Measurements from ENCODE around the gene MX1. TPM values are rescaled to one million over a fixed set of nuclear protein-coding genes. Genes with fewer than 3 reads are reported as not detected.
"Not testable (repeated sequence)": the region's sequence is repeated elsewhere in the genome, so short reads cannot be mapped to it uniquely, and the experiment has no call there.

MX1 gene
- total RNA-seq, 2 donors from 2014 or later = 14.2 to 32.5 TPM

DNA sequence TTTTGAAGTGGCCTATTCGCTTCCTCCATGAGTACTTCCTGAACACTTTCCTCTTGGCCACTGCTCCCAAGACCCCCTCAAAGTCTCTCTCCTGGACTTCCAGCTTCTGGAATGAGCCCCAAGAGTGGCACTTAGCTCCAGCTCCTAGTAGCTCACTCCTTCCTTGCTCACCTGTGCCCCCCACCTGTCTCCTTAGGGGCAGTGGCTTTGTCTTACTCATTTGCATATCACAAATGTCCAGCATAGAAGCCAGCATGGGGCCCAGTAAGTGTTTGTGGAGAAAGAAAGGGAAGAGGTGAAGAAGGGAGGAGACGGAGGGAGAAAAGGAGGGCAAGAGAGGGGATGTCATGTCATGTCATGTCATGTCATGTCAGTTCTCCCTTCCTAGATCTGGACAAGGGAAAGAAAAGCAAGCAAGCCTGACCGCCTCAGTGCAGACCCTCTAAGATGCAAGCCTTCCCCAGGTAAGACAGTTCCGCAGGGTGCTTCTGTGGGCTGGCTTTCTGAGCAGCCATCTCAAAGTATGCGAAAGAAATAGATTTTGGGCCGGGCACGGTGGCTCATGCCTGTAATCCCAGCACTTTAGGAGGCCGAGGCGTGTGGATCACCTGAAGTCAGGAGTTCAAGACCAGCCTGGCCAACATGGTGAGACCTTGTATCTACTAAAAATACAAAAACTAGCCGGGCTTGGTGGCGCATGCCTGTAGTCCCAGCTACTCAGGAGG, 6.9 kb upstream of the MX1 start:
- Mint-ChIP-seq H3K4me1 (peaks cover 9% of the 10 kb centered on the region), H3K27me3 (no peaks in the 10 kb centered on the region), H3K9me3 (peaks cover 2% of the 10 kb centered on the region), H3K4me3 (peak overlapping the region; percentile 84), H3K36me3 (ENCODE audit: low read depth) (no peaks in the 10 kb centered on the region), H3K27ac (no peak overlapping the region)
- ATAC-seq (replicated peaks) = no peak

DNA sequence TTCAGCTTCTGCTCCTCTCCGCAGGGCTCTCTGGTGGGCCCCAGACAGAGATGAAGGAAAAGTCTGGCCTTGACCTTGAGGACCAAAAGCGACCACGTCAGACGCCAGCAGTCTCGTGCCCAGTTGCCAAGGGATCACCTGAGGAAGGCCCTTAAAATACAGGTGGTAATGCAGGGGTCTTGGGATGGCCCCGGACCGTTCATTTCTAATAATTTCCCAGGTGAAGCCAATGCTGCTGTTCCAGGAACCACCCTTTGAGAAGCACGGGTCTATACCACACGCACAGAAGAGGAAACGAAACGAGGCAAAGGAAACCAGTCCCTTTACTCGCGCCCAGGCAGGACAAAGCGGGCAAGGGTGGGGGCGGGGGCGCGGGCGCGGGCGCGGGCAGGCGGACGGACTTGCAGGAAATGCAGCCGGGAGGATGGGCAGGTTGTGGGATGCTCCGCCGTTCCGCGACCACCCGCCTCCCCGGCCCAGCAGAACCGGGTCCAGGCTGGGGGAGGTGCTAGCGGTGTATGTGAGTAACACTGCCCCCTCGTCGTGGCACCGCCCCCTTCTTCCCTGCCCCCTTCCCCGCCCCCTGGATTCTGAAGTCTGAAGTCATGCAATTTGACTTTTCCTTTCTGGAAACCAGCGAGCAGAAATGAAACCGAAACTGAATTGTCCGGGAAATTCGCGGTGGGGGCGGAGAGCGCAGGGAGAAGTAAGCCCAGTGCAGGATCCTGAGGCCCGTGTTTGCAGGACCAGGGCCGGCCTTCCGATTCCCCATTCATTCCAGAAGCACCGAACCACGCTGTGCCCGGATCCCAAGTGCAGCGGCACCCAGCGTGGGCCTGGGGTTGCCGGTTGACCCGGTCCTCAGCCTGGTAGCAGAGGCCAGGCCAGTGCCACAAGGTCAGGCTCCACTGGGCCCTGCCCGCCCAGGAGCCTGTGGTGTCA, 5.8 kb upstream of the MX1 start:
- peak; percentile 75 for ATAC-seq (replicated peaks)
- Mint-ChIP-seq H3K36me3 (ENCODE audit: low read depth) (no peaks in the 10 kb centered on the region), H3K9me3 (no peaks in the 10 kb centered on the region), H3K4me3 (peak overlapping the region; percentile 84), H3K27me3 (no peaks in the 10 kb centered on the region), H3K4me1 (peaks cover 9% of the 10 kb centered on the region), H3K27ac (peak overlapping the region; percentile 72)

DNA sequence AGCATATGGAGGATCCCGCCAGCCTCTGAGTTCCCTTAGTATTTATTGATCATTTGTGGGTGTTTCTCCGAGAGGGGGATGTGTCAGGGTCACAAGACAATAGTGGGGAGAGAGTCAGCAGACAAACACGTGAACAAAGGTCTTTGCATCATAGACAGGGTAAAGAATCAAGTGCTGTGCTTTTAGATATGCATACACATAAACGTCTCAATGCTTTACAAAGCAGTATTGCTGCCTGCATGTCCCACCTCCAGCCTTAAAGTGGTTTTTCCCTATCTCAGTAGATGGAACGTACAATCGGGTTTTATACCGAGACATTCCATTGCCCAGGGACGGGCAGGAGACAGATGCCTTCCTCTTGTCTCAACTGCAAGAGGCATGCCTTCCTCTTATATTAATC, 5.0 kb upstream of the MX1 start:
- Mint-ChIP-seq H3K27ac (peak overlapping the region; percentile 72), H3K4me3 (peak overlapping the region; percentile 84)
- not testable (repeated sequence) for H3K9me3 Mint-ChIP-seq; ATAC-seq (replicated peaks); H3K36me3 Mint-ChIP-seq (ENCODE audit: low read depth); H3K4me1 Mint-ChIP-seq; H3K27me3 Mint-ChIP-seq

DNA sequence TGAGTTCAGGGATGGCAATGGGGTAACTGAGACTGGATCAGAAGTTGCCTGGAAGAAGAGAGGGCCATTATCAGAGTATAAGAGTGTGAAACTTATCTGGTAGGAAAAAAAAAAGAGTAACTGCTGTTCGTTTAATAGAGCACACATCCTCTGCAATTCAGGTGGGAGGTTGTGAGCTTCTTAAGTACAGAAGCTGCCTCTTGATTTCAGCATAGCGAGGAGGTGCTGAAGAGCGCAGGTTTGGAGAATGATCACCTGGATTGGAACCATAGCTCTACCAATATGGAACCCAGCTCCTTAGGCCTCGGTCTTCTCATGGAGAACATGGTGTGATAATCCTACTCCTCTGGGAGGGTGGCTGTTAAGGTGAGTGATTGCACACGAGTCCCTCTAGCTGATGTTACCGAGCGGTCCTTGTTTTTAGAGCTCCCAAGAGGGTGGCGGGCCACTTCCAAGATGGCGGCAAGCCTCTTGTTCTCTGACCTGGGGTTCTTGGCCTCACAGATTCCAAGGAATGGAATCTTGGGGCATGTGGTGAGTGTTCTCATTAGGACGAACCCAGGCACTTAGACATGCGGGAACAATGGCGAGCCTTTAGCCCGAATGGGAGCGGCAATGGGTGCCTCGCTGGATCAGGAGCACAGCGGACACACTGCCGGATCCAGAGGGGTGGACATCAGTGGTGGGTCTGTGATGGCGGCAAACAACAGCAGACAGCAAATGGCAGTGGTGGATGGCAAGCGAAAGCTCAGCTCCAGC, 3.3 kb upstream of the MX1 start:
- H3K27ac Mint-ChIP-seq = no peak overlapping the region
- H3K36me3 Mint-ChIP-seq (ENCODE audit: low read depth) = no peaks in the 10 kb centered on the region
- no peaks in the 10 kb centered on the region for H3K9me3 Mint-ChIP-seq
- ATAC-seq (replicated peaks) = no peak
- H3K4me1 Mint-ChIP-seq = peaks cover 9% of the 10 kb centered on the region
- H3K27me3 Mint-ChIP-seq = no peaks in the 10 kb centered on the region
- no peak overlapping the region for H3K4me3 Mint-ChIP-seq

DNA sequence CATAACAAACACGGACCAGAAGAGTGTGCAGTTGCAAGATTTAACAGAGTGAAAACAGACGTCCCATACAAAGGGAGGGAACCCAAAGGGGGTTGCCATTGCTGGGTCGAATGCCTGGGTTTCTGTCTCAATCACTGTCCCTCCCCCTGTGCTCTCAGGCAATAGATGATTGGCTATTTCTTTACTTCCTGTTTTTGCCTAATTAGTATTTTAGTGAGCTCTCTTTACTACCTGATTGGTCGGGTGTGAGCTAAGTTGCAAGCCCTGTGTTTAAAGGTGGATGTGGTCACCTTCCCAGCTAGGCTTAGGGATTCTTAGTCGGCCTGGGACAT, 2.8 kb upstream of the MX1 start:
- not testable (repeated sequence) for H3K27ac Mint-ChIP-seq; H3K36me3 Mint-ChIP-seq (ENCODE audit: low read depth); H3K27me3 Mint-ChIP-seq; H3K4me1 Mint-ChIP-seq; ATAC-seq (replicated peaks); H3K9me3 Mint-ChIP-seq; H3K4me3 Mint-ChIP-seq

DNA sequence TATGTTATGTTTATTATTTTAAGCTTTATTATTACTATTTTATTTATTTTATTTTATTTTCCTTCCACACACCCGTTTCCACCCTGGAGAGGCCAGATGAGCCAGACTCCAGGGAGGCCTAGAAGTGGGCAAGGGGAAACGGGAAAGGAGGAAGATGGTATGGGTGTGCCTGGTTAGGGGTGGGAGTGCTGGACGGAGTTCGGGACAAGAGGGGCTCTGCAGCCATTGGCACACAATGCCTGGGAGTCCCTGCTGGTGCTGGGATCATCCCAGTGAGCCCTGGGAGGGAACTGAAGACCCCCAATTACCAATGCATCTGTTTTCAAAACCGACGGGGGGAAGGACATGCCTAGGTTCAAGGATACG, 468 bp upstream of the MX1 start:
- H3K9me3 Mint-ChIP-seq = no peaks in the 10 kb centered on the region
- no peak for ATAC-seq (replicated peaks)
- peak overlapping the region; percentile 91 for H3K27ac Mint-ChIP-seq
- peaks cover 16% of the 10 kb centered on the region for H3K36me3 Mint-ChIP-seq (ENCODE audit: low read depth)
- no peaks in the 10 kb centered on the region for H3K27me3 Mint-ChIP-seq
- H3K4me3 Mint-ChIP-seq = peak overlapping the region; percentile 84
- peaks cover 7% of the 10 kb centered on the region for H3K4me1 Mint-ChIP-seq

DNA sequence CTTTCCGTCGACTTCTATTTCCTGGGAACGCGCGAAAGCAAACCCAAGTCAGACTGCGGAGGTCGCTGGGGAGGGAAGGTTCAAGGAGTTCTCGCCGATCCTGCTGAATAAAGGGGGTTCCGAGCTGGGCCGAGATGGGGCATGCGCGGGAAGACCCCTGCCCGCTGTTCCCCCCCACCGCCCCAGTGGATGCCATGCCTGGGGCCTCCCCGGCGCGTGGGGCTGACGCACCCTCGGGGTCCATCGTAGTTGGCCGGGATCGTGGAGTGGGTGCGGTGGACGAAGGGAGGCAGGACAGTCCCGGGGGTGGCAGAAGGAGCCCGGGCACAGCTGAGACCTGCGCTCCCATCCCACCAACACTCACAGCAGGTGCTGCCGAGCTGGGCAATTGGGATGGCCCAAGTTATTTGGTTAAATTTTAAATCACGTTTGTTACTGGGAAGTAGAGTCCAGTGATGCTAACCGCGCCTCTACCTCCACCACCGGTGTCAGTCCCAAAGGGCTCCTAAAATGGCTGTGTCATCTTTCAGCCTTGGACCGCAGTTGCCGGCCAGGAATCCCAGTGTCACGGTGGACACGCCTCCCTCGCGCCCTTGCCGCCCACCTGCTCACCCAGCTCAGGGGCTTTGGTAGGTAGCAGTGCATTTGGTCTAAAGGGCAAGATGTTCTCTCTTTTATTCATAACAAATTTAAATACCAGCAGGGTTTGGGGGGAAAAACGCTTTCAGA, 801 bp downstream of the MX1 start:
- no peak for ATAC-seq (replicated peaks)
- Mint-ChIP-seq H3K4me1 (peaks cover 5% of the 10 kb centered on the region), H3K27ac (no peak overlapping the region), H3K27me3 (no peaks in the 10 kb centered on the region), H3K36me3 (ENCODE audit: low read depth) (peaks cover 27% of the 10 kb centered on the region), H3K4me3 (peak overlapping the region; percentile 84), H3K9me3 (no peaks in the 10 kb centered on the region)

DNA sequence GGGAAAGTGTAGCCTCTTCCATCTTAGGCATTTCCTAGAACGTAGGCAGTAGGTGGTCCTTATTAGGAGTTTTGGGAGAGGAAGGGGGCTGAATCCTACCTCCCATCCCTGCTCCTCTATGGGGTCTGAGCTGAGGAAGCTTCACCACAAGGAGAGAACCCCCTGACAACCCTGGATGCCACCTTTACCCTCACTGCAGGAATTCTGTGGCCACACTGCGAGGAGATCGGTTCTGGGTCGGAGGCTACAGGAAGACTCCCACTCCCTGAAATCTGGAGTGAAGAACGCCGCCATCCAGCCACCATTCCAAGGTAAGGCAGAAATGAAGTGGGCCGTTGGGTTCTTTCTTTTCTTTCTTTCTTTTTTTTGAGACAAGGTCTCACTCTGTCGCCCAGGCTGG, 1.5 kb downstream of the MX1 start:
- Mint-ChIP-seq H3K4me3 (peak overlapping the region; percentile 84), H3K36me3 (ENCODE audit: low read depth) (peaks cover 34% of the 10 kb centered on the region), H3K27ac (no peak overlapping the region), H3K27me3 (no peaks in the 10 kb centered on the region), H3K4me1 (peaks cover 5% of the 10 kb centered on the region), H3K9me3 (no peaks in the 10 kb centered on the region)
- no peak for ATAC-seq (replicated peaks)

DNA sequence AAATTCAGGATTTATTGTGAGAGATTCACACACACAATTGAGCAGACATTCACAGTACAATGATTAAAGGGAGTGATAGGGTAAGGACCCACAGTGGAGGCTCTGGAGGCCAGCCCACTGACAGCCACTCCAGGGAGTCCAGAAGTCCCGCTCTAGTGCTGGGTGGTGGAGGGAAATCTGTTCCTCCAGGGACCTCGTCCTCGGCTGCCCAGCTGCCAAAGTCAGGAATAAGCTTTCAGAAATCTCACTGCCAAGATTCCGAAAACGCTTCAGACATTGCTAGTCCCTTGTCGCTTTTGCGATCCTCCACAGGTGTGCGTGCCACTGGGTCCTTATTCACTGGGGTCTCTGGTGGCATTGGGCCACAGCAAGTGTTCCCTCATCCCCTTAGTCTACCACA, 2.3 kb downstream of the MX1 start:
- Mint-ChIP-seq H3K9me3 (no peaks in the 10 kb centered on the region), H3K27me3 (no peaks in the 10 kb centered on the region), H3K4me3 (no peak overlapping the region), H3K36me3 (ENCODE audit: low read depth) (peaks cover 42% of the 10 kb centered on the region), H3K27ac (no peak overlapping the region), H3K4me1 (peaks cover 4% of the 10 kb centered on the region)
- no peak for ATAC-seq (replicated peaks)

DNA sequence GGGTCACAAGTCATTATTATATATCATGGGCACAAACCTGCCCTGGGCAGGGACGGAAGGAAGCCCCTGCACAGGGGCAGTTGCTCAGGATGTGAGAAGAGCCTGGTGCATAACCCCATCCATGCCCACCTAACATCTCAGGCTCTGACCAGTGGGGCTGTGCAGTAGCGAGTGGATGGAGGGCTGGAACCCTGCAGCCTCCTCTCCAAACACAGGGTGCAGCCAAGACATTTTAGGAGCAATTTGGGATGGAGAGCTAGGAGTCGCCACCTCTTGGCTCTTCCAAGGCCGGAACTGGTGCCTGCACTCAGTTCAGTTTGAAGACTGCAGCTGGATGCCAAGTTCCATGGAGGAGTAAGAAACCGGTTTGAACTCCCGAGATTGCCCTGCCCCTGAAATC, 2.8 kb downstream of the MX1 start:
- H3K27ac Mint-ChIP-seq = no peak overlapping the region
- no peaks in the 10 kb centered on the region for H3K4me1 Mint-ChIP-seq
- ATAC-seq (replicated peaks) = no peak
- H3K27me3 Mint-ChIP-seq = no peaks in the 10 kb centered on the region
- H3K9me3 Mint-ChIP-seq = no peaks in the 10 kb centered on the region
- H3K36me3 Mint-ChIP-seq (ENCODE audit: low read depth) = peaks cover 47% of the 10 kb centered on the region
- H3K4me3 Mint-ChIP-seq = no peak overlapping the region

DNA sequence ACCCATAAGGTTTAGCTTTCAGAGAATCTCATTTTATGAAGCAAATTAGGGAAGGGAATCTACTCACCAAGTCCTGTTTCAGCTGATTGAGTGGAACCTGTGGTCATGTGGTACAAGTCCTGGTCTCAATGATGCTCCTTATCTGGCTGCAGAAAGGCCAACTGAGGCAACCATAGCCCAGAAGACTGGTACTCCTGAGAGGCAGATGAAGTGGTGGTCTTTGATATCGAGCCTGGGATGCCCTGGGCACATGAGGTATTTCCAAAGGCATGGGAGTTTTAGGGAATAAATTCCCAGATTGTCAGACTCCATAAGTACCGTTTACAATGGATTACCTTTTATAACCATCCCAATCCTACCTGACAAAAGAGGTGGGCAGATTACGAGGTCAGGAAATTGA, 3.3 kb downstream of the MX1 start:
- Mint-ChIP-seq H3K27me3 (no peaks in the 10 kb centered on the region), H3K9me3 (no peaks in the 10 kb centered on the region), H3K27ac (no peak overlapping the region), H3K4me1 (no peaks in the 10 kb centered on the region), H3K36me3 (ENCODE audit: low read depth) (peaks cover 52% of the 10 kb centered on the region), H3K4me3 (no peak overlapping the region)
- no peak for ATAC-seq (replicated peaks)

DNA sequence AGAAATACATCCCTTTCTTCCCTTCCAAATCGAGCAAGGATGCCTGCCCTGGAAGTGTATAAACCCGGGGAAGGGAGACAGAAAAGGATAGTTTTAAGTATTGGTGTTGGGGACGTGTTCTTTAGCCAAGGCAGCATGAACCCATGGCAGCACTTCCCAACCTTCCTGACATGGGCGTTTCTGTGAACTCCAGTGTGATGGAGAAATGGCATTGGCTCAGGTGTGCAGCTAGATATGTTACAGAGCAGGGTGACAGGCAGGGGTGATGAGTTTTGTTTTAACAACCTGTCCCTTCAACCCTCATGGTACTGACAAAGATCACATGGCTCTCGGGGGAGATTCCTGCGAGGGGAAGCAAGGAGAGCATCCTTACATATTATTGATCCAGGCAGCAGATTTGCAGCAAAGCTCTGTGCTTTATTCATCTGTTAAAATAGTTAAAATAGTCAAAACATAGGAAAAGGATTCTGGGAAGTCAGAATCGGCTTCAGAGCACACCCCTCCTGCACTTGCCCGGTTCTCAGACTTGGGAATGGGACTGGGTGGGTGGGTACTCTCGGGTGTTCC, 4.0 kb downstream of the MX1 start:
- no peak for ATAC-seq (replicated peaks)
- Mint-ChIP-seq H3K27me3 (no peaks in the 10 kb centered on the region), H3K4me1 (no peaks in the 10 kb centered on the region), H3K36me3 (ENCODE audit: low read depth) (peaks cover 59% of the 10 kb centered on the region), H3K4me3 (no peak overlapping the region), H3K9me3 (peaks cover 2% of the 10 kb centered on the region), H3K27ac (no peak overlapping the region)

DNA sequence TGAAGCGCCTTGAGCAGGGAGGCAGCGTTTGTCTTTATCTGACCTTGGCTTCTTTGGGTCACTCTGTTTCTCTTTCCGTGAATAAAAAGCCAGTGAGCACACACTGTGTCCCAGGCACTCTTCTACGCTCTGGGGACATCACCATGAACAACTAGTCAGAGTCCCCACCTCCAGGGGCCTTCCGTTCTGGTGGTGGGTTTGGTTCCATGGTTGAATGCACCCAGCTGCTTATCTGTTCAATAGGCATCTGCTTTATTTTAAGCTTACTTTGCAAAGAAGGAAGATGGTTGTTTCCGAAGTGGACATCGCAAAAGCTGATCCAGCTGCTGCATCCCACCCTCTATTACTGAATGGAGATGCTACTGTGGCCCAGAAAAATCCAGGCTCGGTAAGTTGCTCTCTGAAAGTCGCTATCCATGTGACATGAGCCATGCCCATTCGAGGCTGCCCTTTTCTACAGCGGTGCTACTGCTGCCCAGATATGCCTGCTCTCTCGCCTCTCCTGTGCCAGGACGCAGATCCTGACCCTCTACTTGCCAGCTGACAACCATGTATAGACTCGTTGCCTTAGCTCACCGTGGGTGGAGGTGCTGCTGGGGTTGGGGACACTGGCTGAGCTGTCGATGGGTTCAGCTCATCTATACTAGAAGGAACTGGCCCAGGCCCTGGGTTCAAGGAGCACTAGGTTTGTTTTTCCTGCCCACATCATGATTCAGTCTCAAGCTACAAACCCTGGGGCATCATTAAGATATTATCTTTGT, 5.9 kb downstream of the MX1 start:
- H3K27me3 Mint-ChIP-seq = no peaks in the 10 kb centered on the region
- no peak overlapping the region for H3K4me3 Mint-ChIP-seq
- peaks cover 5% of the 10 kb centered on the region for H3K9me3 Mint-ChIP-seq
- no peak for ATAC-seq (replicated peaks)
- H3K36me3 Mint-ChIP-seq (ENCODE audit: low read depth) = peaks cover 78% of the 10 kb centered on the region
- H3K4me1 Mint-ChIP-seq = no peaks in the 10 kb centered on the region
- H3K27ac Mint-ChIP-seq = no peak overlapping the region
